Heart left ventricle (tissue), 16 donors: ENCODE measurements around the gene COX8A. TPM values are rescaled to one million over a fixed set of nuclear protein-coding genes. Genes with fewer than 3 reads are reported as not detected.

Experiments
- ATAC-seq, 4 donors: fragments of 200-7000 bp; cut with Tn5 transposase; one replicate each; pipeline ENCODE4 v1.9.1; 2020 to 2022; ENCODE audit warnings: moderate library complexity in 4 of 4, mild to moderate bottlenecking in 3 of 4, moderate number of reproducible peaks in 1 of 4
- DNase-seq, 5 donors: peaks; one replicate each; pipeline ENCODE4 v3.0.0-alpha.2; 2020
- H3K27ac ChIP-seq, 12 donors: fragments of 200-600 bp; sonication (generic) in 4 of 12; one replicate each; pipeline versions ENCODE4 v1.5.0 to v1.8.0; 2016 to 2022; ENCODE audit warnings: mild to moderate bottlenecking in 2 of 12
- H3K27me3 ChIP-seq, 9 donors: fragments of 200-600 bp; sonication (generic) in 2 of 9; one replicate each; pipeline versions ENCODE4 v1.5.1 to v1.8.0; 2016 to 2022; ENCODE audit warnings: mild to moderate bottlenecking in 3 of 9
- H3K36me3 ChIP-seq, 9 donors: fragments of 200-600 bp; sonication (generic) in 2 of 9; one replicate each; pipeline versions ENCODE4 v1.5.0 to v1.8.0; 2018 to 2022; ENCODE audit warnings: mild to moderate bottlenecking in 2 of 9
- H3K4me1 ChIP-seq, 12 donors: fragments of 200-600 bp; sonication (generic) in 4 of 12; one replicate each; pipeline versions ENCODE4 v1.5.0 to v1.8.0; 2016 to 2022; ENCODE audit warnings: mild to moderate bottlenecking in 3 of 12
- H3K4me3 ChIP-seq, 12 donors: fragments of 200-600 bp; sonication (generic) in 4 of 12; one replicate each; pipeline versions ENCODE4 v1.5.0 to v1.8.0; 2017 to 2022; ENCODE audit warnings: mild to moderate bottlenecking in 9 of 12, moderate library complexity in 4 of 12
- H3K9me3 ChIP-seq, 12 donors: fragments of 200-600 bp; sonication (generic) in 4 of 12; one replicate each; pipeline versions ENCODE4 v1.5.0 to v1.8.0; 2016 to 2022; ENCODE audit warnings: mild to moderate bottlenecking in 1 of 12
- POLR2A ChIP-seq, 2 donors: fragments of 450-650 bp; IDR thresholded peaks; one replicate each; pipeline ENCODE4 v1.6.1; 2017; ENCODE audit warnings: antibody characterized with exemption in 2 of 2, mild to moderate bottlenecking in 2 of 2, moderate library complexity in 2 of 2
- WGBS, 4 donors: extraction: QIAGEN DNeasy Blood & Tissue Kit in 2 of 4; methylation state at CpG; one replicate each; pipeline versions ENCODE4 v1.1.5 to v1.1.7; 2013 to 2018; 5-methylcytosine and 5-hydroxymethylcytosine counted together
- intact Hi-C, 10 donors: fragments of 100-400 bp; cut with DNase I; formaldehyde crosslinking; loops; one replicate each; pipeline versions ENCODE4 v1.11.1 to v1.14.2; 2022
- polyA plus RNA-seq, 2 donors: library from polyadenylated mRNA; stranded (reverse); fragments of 200-250 nt; gene quantifications; one replicate each; pipeline ENCODE4 v1.2.3, GENCODE V29; 2013
- total RNA-seq, 9 donors: library from RNA; depleted of rRNA in 2 of 9; stranded (reverse); fragments of >200 nt in 2 of 9; fragmentation: NEBNext Ultra II Directional in 3 of 9; extraction: Animal tissue kit (Norgen Biotek cat#: 25700) in 3 of 9; gene quantifications; one replicate each; pipeline versions ENCODE4 v1.1.0 to v1.2.4, GENCODE V29; 2016 to 2023
- TF ChIP-seq, protein P1 (sequence below), 12 donors: fragments of 200-600 bp; sonication (generic) in 4 of 12; IDR thresholded peaks; one replicate each; pipeline versions ENCODE4 v1.5.0 to v1.8.0; 2018 to 2022; ENCODE audit warnings: antibody characterized with exemption in 12 of 12, mild to moderate bottlenecking in 5 of 12
- donor health status: ischemic (EF 13 %, LVEDD 7.1; RV severe dilation, severe dysfunction).
- donor health status: healthy with polysubstance abuse.
- donor health status: DM: no; HTN: yes; CAD: no.
- donor health status: DM: no; HTN: no; CAD: no.
- donor health status: ischemic (EF 25% LVEDD 6.9; RV normal size, moderate dysfunction).
- donor health status: ischemic (EF 25% LVEDD 5.7; RV mildly dilated, moderate dysfunction).
- donor health status: healthy.
- donor health status: DM: yes; HTN: yes; CAD: no.
- donor health status: ischemic (EF 35%, LVEDD 5.7; RV mildly dilated, moderate dysfunction).
- donor health status: nonischemic (EF 11% LVEDD 7.7; RV severe dilation, severe dysfunction).
- donor health status: DM: yes; HTN: yes; CAD: no.
- donor health status: PGD.
- donor health status: ischemic (EF 29% LVEDD 5.4; RV normal size, mild dysfunction).
- donor health status: nonischemic (EF 23%, LVEDD 6.1; RV moderate dilation, normal function).

Gene COX8A
- total and polyA plus RNA-seq, 11 donors, result 673 to 2,448 (median 1,029) TPM

GRCh38 chr11:63941901-63942300 is 32.5 kb upstream of the COX8A start:
- ATAC-seq, result no peak
- no peak for TF ChIP-seq POLR2A (IDR thresholded peaks at IDR 0.05)
- TF ChIP-seq, protein P1, sequence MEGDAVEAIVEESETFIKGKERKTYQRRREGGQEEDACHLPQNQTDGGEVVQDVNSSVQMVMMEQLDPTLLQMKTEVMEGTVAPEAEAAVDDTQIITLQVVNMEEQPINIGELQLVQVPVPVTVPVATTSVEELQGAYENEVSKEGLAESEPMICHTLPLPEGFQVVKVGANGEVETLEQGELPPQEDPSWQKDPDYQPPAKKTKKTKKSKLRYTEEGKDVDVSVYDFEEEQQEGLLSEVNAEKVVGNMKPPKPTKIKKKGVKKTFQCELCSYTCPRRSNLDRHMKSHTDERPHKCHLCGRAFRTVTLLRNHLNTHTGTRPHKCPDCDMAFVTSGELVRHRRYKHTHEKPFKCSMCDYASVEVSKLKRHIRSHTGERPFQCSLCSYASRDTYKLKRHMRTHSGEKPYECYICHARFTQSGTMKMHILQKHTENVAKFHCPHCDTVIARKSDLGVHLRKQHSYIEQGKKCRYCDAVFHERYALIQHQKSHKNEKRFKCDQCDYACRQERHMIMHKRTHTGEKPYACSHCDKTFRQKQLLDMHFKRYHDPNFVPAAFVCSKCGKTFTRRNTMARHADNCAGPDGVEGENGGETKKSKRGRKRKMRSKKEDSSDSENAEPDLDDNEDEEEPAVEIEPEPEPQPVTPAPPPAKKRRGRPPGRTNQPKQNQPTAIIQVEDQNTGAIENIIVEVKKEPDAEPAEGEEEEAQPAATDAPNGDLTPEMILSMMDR (IDR thresholded peaks at IDR 0.05), result no peak
- peak overlapping the region in 1 of 12 donors; percentile 50 for H3K27ac ChIP-seq
- no peaks in the 10 kb centered on the region for H3K9me3 ChIP-seq
- intact Hi-C loops, result loop anchor here in 8 of 10 donors (5.0 to 10.0 kb wide), 5 partner anchors 35 to 177 kb away; partner anchors contain the start of gene ZFTA (in 5 of the 8)
- H3K4me1 ChIP-seq, result peaks cover 0 to 53% (median 35%) of the 10 kb centered on the region in 12 donors
- H3K4me3 ChIP-seq, result no peak overlapping the region
- WGBS, 4 donors, result 77 to 87% (median 81%) methylated on average over 4 of the region's 4 CpGs
- no peak for DNase-seq
- H3K36me3 ChIP-seq, result peaks cover 0 to 10% (median 9%) of the 10 kb centered on the region in 9 donors
- no peaks in the 10 kb centered on the region for H3K27me3 ChIP-seq

DNA sequence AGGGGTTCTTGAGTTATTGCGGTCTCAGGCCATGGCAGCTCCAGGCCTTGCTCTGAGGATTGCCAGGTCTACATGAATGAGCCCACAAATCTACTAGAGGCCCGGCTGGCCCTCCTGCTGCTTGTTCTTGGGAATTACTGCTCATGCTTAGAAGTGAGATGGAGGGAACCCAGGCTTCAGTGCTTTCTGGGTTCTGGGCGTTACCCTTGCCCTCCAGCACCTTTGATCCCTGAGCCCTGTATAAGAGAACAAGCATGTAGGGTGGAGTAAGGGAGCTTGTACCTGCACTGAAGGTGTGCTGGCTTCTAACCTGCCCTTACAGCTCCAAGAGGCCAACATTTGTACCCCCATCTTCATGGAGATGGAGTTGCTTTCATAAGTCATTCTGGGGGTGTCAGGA is 31.6 kb upstream of the COX8A start:
- 84 to 91% (median 86%) methylated on average over 3 of the region's 3 CpGs for WGBS, 4 donors
- Histone ChIP-seq H3K27me3 (no peaks in the 10 kb centered on the region), H3K4me3 (no peak overlapping the region), H3K27ac (no peak overlapping the region), H3K36me3 (peaks cover 0 to 19% (median 13%) of the 10 kb centered on the region in 9 donors), H3K9me3 (no peaks in the 10 kb centered on the region), H3K4me1 (peaks cover 0 to 53% (median 35%) of the 10 kb centered on the region in 12 donors)
- DNase-seq, result no peak
- intact Hi-C loops, result loop anchor here in 8 of 10 donors (5.0 to 10.0 kb wide), 5 partner anchors 36 to 178 kb away; partner anchors contain the start of gene ZFTA (in 5 of the 8)
- TF ChIP-seq, protein P1 (IDR thresholded peaks at IDR 0.05), result no peak
- TF ChIP-seq POLR2A (IDR thresholded peaks at IDR 0.05), result no peak
- ATAC-seq, result no peak

GRCh38 chr11:63944987-63945386 is 29.4 kb upstream of the COX8A start:
- intact Hi-C loops, result loop anchor here (1.0 to 10.0 kb wide), 9 partner anchors 38 to 180 kb away; partner anchors contain the start of gene ZFTA (in 9 of the 10)
- Histone ChIP-seq H3K27me3 (no peaks in the 10 kb centered on the region), H3K9me3 (no peaks in the 10 kb centered on the region), H3K4me3 (peak overlapping the region in 3 of 12 donors; percentile 25 to 46 (median 29)), H3K36me3 (peaks cover 0 to 36% (median 21%) of the 10 kb centered on the region in 9 donors), H3K27ac (peak overlapping the region; percentile 12 to 83 (median 68)), H3K4me1 (peaks cover 0 to 36% (median 26%) of the 10 kb centered on the region in 12 donors)
- 30 to 38% (median 34%) methylated on average over 4 to 8 of the region's 8 CpGs for WGBS, 4 donors
- DNase-seq (peak in 4 of 5 donors; percentile 43 to 73 (median 58)), ATAC-seq (peak; percentile 44 to 80 (median 74))
- TF ChIP-seq POLR2A (IDR thresholded peaks at IDR 0.05), result no peak
- TF ChIP-seq, protein P1 (IDR thresholded peaks at IDR 0.05), result no peak

GRCh38 chr11:63945477-63946163 is 28.8 kb upstream of the COX8A start:
- no peaks in the 10 kb centered on the region for H3K27me3 ChIP-seq
- H3K4me3 ChIP-seq, result peak overlapping the region in 10 of 12 donors; percentile 0 to 46 (median 27)
- DNase-seq, result peak; percentile 65 to 78 (median 70)
- peak overlapping the region; percentile 12 to 83 (median 68) for H3K27ac ChIP-seq
- peaks cover 0 to 31% (median 22%) of the 10 kb centered on the region in 12 donors for H3K4me1 ChIP-seq
- ATAC-seq, result peak; percentile 55 to 88 (median 83)
- intact Hi-C loops, result loop anchor here (1.0 to 10.0 kb wide), 8 partner anchors 71 to 181 kb away; partner anchors contain the start of gene ZFTA (in 6 of the 10)
- no peak for TF ChIP-seq POLR2A (IDR thresholded peaks at IDR 0.05)
- TF ChIP-seq, protein P1 (IDR thresholded peaks at IDR 0.05), result peak; percentile 55 to 85 (median 75)
- WGBS, 4 donors, result 27 to 38% (median 28%) methylated on average over 14 of the region's 14 CpGs
- H3K9me3 ChIP-seq, result no peaks in the 10 kb centered on the region
- H3K36me3 ChIP-seq, result peaks cover 0 to 42% (median 27%) of the 10 kb centered on the region in 9 donors
